ENCODE measurements around the gene ZNF607.
"Not testable (repeated sequence)": the region's sequence is repeated elsewhere in the genome, so short reads cannot be mapped to it uniquely, and the experiment has no call there.

ZNF607 gene

GRCh38 chr19:37719111-37719926 is at the start of gene ZNF607:
TSS of gene ZNF607 (minus strand) at chr19:37719761. CDS start at chr19:37711618, 8,143 bp downstream.
- peak; percentile 87 for DNase-seq

DNA sequence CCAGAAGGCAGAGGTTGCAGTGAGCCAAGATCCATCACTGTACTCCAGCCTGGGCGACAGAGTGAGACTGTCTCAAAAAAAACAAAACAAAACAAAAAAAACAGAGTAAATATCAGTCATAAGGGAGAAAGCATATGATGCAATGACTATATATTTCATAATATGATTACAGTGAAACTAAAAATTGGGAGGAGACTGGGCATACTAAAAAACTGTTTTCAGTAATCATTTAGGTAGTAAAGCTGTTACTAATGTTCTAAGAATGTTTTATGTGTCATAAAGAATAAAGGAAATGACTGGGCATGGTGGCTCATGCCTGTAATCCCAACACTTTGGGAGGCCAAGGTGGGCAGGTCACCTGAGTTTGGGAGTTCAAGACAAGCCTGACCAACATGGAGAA is 43.9 kb upstream of the ZNF607 start:
- no peak for DNase-seq

- DNase-seq = not testable (repeated sequence)
Observed at GRCh38 chr19:37757683-37758082, 38.1 kb upstream of the ZNF607 start.

- no peak for DNase-seq
Observed at GRCh38 chr19:37738371-37738770, 18.8 kb upstream of the ZNF607 start.

DNA sequence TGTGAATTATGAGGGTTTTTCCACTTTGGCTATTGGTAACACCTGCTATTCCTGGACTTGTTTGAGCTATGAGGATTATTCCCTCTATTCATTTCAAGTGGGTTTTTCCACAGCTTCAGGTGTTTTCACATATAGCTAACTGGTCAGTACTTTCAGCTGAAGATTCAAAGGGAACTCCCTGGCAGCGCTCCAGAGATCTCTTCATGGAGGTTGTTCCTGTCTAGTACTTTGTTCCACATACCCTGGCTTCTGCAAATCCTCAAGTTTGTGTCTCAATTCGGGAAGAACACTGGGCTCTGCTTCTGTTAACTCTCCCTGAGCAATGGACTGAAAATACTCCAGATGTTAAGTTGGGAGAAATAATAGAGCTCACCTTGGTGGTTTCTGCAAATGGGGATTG is 5.6 kb upstream of the ZNF607 start:
- DNase-seq = no peak

DNA sequence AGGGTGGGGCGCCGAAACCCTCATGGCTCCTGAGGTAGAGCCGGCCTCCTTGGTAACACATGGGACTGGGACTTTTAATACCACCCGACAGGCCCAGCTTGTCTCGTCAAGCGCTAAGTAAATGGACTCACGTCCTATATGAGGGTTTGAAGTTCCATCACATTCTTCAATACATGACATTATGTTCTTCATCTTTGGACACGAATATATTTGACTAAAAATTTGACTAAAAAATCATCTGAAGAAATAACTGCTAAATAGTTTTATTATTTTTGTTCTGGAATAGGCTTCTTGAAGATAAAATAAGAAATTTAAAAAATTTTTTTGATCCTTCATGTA is 335 bp upstream of the ZNF607 start:
- no peak for DNase-seq

DNA sequence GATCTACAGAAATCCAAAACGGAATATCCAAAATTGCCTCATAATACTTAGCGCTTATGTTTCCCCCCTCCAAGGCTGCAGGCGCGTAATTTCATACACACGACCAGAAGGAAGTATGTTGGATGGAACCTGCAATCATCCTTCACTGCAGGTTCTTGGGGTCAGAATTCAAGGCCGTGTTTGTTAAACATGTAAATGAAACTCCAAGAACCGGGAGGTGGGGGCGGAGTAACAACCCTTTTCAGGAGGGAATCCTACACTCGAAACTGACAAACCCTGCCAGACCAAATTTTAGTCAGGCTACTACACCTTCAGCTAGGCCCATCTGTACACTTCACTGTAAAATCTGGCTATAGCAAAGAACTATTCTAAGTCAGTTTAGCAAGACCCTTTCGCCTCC is 1.3 kb downstream of the ZNF607 start:
- no peak for DNase-seq

- no peak for DNase-seq
Observed at GRCh38 chr19:37716140-37716539, 3.4 kb downstream of the ZNF607 start.

- DNase-seq = no peak
Observed at GRCh38 chr19:37706052-37706605, 13.4 kb downstream of the ZNF607 start.

DNA sequence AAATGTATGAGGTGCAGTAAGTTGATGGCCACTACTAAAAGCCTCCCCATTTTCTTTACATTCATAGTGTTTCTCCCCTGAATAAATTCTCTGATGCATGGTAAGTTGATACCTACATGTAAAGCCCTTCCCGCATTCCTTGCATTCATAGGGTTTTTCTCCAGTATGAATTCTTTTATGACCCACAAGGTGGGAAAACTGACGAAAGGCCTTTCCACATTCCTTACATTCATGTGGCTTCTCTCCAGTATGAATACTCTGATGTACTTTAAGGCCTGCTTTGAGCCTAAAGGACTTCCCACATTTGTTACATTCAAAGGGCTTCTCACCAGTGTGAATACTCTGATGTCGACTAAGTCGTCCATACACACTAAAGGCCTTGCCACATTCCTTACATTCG is 20.5 kb downstream of the ZNF607 start:
- DNase-seq = no peak

DNA sequence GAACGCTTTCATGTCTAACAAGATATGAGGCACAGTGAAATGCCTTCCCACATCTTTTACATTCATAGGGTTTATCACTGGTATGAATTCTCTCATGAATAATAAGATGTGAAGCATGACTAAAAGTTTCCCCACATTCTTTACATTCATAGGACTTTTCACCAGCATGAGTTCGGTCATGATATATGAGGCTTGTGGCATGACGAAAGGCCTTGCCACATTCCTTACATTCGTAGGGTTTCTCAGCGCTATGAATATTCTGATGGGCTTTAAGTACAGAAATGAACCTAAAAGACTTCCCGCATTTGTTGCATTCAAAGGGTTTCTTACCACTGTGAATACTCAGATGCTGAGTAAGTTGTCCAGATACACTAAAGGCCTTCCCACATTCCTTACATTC is 21.3 kb downstream of the ZNF607 start:
- DNase-seq = no peak

DNA sequence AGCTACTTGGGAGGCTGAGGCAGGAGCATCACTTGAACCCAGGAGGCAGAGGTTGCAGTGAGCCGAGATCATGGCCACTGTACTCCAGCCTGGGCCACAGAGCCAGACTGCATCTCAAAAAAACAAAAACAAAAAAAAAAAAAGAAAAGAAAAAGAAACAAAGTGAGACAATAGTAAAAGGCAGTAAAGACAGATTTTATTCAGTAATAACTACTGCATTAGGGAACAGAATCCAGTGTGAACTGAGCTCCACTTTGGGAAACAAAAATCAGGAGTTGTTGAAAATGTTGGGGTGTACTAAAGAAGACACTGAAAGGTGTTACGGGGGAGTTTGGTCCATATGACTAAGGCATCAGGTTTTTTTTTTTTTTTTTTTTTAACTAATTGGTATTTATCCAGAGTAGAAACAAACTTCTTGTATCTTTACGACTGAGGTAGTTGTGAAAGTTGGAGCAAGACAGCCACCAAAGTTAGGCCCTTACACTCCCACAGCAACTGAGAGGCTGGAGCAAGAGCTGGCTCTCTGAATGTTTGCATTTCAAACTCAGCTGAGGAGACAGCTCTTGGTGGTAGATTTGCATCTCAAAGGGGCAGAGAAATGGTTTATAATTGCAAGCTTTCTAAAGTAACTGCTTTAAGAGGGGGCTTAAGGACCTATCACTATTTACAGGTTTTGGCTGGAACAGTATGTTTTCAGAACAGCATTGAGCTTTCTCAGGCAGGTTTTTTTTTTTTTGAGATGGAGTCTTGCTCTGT is 24.2 kb downstream of the ZNF607 start:
- no peak for DNase-seq

GRCh38 chr19:37692956-37693620 is 26.5 kb downstream of the ZNF607 start:
- no peak for DNase-seq

- DNase-seq = peak; percentile 89
Observed at GRCh38 chr19:37691881-37692504, 27.6 kb downstream of the ZNF607 start.

DNA sequence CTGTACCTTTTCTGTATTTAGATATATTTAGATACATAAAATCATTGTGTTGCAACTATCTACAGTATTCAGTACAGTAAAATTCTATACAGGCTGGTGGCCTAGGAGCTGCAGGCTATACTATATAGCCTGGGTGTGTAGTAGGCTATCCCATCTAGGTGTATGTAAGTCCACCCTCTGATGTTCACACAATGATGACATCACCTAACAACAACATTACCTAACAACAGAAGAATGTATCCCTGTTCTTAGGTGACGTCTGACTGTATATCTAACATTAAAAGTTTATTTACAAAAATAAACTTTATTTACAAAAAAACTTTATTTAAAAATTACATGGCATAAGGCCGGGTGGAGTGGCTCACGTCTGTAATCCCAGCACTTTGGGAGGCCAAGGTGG is 36.0 kb downstream of the ZNF607 start:
- DNase-seq = no peak

- DNase-seq = no peak
Observed at GRCh38 chr19:37669450-37669914, 50.1 kb downstream of the ZNF607 start.

DNA sequence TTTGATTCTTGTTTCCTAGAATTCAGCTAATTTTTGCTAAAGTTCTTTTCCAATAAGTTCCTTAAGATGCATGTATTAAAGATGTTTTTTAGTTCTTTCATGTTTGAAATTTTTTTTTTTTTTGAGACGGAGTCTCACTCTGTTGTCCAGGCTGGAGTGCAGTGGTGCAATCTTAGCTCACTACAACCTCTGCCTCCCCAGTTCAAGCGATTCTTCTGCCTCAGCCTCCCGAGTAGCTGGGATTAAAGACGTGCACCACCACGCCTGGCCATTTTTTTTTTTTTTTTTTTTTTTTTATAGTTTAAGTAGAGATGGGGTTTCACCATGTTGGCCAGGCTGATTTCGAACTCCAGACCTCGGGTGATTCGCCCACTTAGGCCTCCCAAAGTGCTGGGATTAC is 62.4 kb downstream of the ZNF607 start:
- DNase-seq = not testable (repeated sequence)

GRCh38 chr19:37655689-37656371 is 63.7 kb downstream of the ZNF607 start:
- DNase-seq = peak; percentile 91

GRCh38 chr19:37655301-37655688 is 64.3 kb downstream of the ZNF607 start, which contains the start of gene ZFP30:
TSS of gene ZFP30 (minus strand) at chr19:37655465. CDS start at chr19:37647822, 7,643 bp downstream.
- peak; percentile 88 for DNase-seq

GRCh38 chr19:37654629-37655300 is 64.8 kb downstream of the ZNF607 start:
- DNase-seq = peak; percentile 19

DNA sequence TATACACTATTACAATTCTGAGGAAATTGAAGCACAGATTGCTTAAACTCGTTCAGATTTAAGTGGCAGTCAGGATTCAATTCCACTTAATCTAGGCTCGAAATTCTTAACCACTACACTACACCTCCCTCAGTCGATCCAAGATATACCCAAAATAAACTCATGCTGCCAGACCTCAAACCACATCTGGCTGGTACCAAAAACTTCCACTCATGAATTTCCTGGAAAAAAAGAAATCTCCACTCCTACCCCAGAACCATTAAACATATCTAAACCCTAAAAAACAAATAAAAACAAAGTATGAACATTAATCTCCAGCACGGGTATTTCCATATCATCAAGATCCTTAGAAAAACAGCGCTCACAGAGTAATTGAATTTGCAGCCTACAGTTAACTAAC is 65.4 kb downstream of the ZNF607 start:
- no peak for DNase-seq
